Right hindlimb (tissue), 1 donor: Measurements from ENCODE around the gene ZNF511.

Source experiments
- DNase-seq: peaks from one replicate; pipeline ENCODE4 v3.0.0-alpha.2; 2018

ZNF511 gene

DNA sequence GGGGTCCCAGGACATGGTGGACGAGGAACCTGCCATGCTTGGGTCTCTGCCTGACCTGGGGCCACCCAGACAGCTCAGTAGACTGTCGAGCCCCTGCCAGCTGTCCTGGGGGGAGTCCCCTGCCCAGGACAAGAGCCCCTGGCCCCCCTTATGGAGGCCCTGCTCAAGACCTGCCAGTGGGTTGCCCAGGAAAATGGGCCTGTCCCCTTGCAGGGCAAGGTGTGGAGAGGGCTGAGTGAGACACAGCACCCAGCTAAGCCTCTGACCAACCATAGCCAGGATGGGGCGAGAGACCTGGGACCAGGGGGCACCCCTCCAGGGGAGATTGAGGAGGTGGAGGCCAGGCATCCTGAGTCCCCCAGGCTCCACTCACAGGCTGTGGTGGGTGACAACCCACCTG is 47.3 kb downstream of the ZNF511 start:
- no peak for DNase-seq

- DNase-seq = no peak
Measured at GRCh38 chr10:133356549-133357284, 48.0 kb downstream of the ZNF511 start.

DNA sequence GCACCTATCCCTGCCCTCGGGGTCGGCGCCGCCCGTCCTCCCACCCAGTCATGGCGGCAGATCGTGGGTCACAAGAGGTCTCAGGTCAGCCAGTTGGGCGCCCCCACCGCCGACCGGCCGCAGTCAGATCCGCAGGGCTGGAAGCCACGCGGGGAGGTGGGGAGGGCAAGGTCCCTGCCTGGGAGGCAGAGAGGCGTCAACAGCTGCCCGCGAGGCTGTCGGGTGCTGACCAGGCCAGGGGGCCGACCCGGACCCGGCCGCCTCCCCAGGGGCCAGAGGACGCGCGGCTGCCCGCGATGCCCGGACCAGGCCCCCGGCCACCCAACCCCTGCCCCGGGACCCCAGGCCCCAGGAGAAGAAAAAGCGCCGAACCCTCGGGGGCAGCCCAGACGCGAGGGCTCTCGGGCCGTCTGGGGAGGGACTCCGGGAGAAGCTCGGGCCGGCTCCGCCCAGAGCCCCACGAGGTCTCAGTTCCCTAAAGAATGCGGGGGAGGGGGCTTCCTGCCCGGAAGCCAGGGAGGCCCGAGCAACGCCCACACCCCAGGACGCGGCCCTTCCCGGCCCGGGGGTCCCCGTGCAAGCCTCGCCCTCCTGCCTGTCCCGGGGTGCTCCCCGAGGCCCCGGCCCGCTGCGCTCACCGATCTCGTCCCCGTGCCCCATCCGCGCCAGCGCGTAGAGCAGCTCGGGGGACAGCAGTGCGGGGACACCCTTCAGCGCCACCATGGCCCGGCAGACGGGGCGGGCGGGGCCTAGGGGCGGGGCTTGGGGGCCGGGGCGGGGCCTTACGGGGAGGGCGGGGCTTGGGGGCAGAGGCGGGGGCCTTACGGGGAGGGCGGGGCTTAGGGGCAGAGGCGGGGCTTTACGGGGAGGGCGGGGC is 48.8 kb downstream of the ZNF511 start, which contains the start of gene FUOM:
Gene FUOM (minus strand): TSS at position 735 of the 877 bp plus-strand sequence. CDS start 12 bp downstream, at position 723.
- peak; percentile 62 for DNase-seq

- no peak for DNase-seq
Measured at GRCh38 chr10:133358162-133358924, 49.6 kb downstream of the ZNF511 start.

GRCh38 chr10:133358925-133359310 is 50.2 kb downstream of the ZNF511 start:
- DNase-seq = no peak

GRCh38 chr10:133359554-133359971 is 50.8 kb downstream of the ZNF511 start:
- no peak for DNase-seq

DNA sequence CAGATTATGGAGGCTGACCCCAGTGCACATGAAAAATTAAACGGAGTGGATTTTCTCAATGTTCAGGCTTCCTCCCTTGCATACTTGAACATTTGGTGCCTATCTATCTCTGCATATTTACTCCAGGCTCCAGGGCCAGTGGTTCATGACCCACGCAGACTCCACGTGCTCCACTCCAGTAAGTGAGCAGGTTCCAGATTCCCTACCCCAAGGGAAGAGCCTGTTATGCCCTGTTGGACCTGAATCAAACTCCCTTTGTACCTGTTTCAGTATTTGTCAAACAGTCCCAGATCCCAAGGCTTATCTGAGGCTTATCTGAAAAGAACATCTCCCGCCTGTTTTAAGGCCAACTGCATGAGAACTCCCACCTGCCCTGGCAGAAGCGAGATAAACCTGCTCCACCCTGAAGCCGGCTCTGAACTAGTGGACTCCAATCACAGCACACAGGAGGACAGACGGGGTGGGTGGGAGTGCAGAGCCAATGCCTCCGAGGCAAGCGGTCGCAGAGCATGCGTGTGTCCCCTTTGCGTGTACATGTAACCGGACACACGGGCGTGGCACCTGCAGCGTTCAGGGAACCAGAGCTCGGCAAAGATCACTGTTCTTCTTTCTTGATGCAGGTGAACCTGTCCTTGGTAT is 51.4 kb downstream of the ZNF511 start:
- no peak for DNase-seq

DNA sequence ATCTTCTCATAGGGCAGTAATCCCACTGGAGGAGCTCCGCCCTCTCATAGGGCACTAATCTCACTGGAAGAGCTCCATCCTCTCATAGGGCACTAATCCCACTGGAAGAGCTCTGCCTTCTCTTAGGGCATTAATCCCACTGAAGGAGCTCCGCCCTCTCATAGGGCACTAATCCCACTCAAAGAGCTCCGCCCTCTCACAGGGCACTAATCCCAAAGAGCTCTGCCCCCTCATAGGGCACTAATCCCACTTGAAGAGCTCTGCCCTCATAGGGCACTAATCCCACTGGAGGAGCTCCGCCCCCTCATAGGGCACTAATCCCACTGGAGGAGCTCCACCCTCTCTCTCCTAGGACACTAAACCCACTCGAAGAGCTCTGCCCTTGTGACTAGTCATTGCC is 52.5 kb downstream of the ZNF511 start:
- DNase-seq = no peak

GRCh38 chr10:133361773-133362441 is 53.2 kb downstream of the ZNF511 start:
- no peak for DNase-seq
